IMR-90 (cell line): Measurements from ENCODE around the gene HS6ST2. TPM values are rescaled to one million over a fixed set of nuclear protein-coding genes. Genes with fewer than 3 reads are reported as not detected.

ENCODE experiments used
- ATAC-seq: fragments of 200-7000 bp; cut with Tn5 transposase; 2 replicates; pipeline ENCODE4 v1.9.1; 2020; ENCODE audit warnings: low read depth, mild to moderate bottlenecking, moderate library complexity
- BruUV-seq: library from RNA; stranded (reverse); fragments of 400-500 nt; replicated peaks from 2 replicates; lab custom pipeline; 2021; lab: Mats Ljungman, UMichigan
- CTCF ChIA-PET: fragments of 300-600 bp; formaldehyde crosslinking; extraction: SDS; loops from one replicate; lab custom pipeline; 2021; ENCODE audit warnings: antibody characterized with exemption; lab: Yijun Ruan, JAX
- POLR2A ChIA-PET: fragments of 300-600 bp; sonication (Branson Sonifier 250); formaldehyde crosslinking; loops from one replicate; lab custom pipeline; 2022; ENCODE audit warnings: antibody characterized with exemption; ENCODE audit not compliant: unreplicated experiment; lab: Charles Lee
- DNase-seq: peaks from one replicate; pipeline ENCODE4 v3.0.0; 2013
- H2AFZ ChIP-seq: replicated peaks from 2 replicates; pipeline ENCODE3; 2013; ENCODE audit warnings: low read length, mild to moderate bottlenecking; ENCODE audit not compliant: poor library complexity
- H2AK5ac ChIP-seq: 2 replicates; pipeline ENCODE4 v1.6.1; 2013; ENCODE audit warnings: low read depth, low read length, inconsistent platforms
- H2AK9ac ChIP-seq: replicated peaks from 2 replicates; pipeline ENCODE3; 2013; ENCODE audit warnings: mild to moderate bottlenecking, low read depth, low read length, moderate library complexity; ENCODE audit not compliant: poor library complexity
- H2BK120ac ChIP-seq: 2 replicates; pipeline ENCODE4 v1.6.1; 2013; ENCODE audit warnings: low read depth, low read length, inconsistent platforms
- H2BK15ac ChIP-seq: 3 replicates; pipeline ENCODE4 v1.6.1; 2013; ENCODE audit warnings: low read depth, low read length, inconsistent platforms
- H2BK20ac ChIP-seq: 2 replicates; pipeline ENCODE4 v1.6.1; 2013; ENCODE audit warnings: low read depth, mild to moderate bottlenecking, inconsistent platforms, low read length, moderate library complexity
- H2BK5ac ChIP-seq: 2 replicates; pipeline ENCODE4 v1.6.1; 2013; ENCODE audit warnings: mild to moderate bottlenecking, low read depth, low read length, inconsistent platforms; ENCODE audit not compliant: poor library complexity, severe bottlenecking
- H3K14ac ChIP-seq: replicated peaks from 2 replicates; pipeline ENCODE4 v1.6.1; 2013; ENCODE audit warnings: low read depth, low read length, inconsistent platforms
- H3K18ac ChIP-seq: 2 replicates; pipeline ENCODE4 v1.6.1; 2013; ENCODE audit warnings: low read depth, low read length, control low read depth
- H3K23ac ChIP-seq: 2 replicates; pipeline ENCODE4 v1.6.1; 2013; ENCODE audit warnings: low read depth, low read length, inconsistent platforms
- H3K27ac ChIP-seq: 2 replicates; pipeline ENCODE4 v1.5.1; 2013; ENCODE audit warnings: mild to moderate bottlenecking, control low read depth, low read length; ENCODE audit not compliant: insufficient read depth
- H3K27me3 ChIP-seq: 2 replicates; pipeline ENCODE4 v1.6.1; 2013; ENCODE audit warnings: low read length; ENCODE audit not compliant: control insufficient read depth, insufficient read depth
- H3K36me3 ChIP-seq: 2 replicates; pipeline ENCODE4 v1.6.1; 2013; ENCODE audit warnings: low read length, mixed read lengths; ENCODE audit not compliant: control insufficient read depth, insufficient read depth
- H3K4ac ChIP-seq: 2 replicates; pipeline ENCODE4 v1.6.1; 2013; ENCODE audit warnings: low read depth, low read length, inconsistent platforms
- H3K4me1 ChIP-seq: 2 replicates; pipeline ENCODE4 v1.6.1; 2013; ENCODE audit warnings: low read length, mixed read lengths; ENCODE audit not compliant: control insufficient read depth, insufficient read depth
- H3K4me2 ChIP-seq: 2 replicates; pipeline ENCODE4 v1.6.1; 2013; ENCODE audit warnings: low read depth, mild to moderate bottlenecking, control low read depth, low read length, moderate library complexity
- H3K4me3 ChIP-seq: 2 replicates; pipeline ENCODE4 v1.5.1; 2013; ENCODE audit warnings: low read depth, mild to moderate bottlenecking, control low read depth, low read length, moderate library complexity; ENCODE audit not compliant: insufficient read depth
- H3K56ac ChIP-seq: 2 replicates; pipeline ENCODE4 v1.6.1; 2013; ENCODE audit warnings: low read length, inconsistent platforms; ENCODE audit not compliant: insufficient read depth; ENCODE audit errors: extremely low read depth
- H3K79me1 ChIP-seq, 2 experiments: 2 replicates each; pipeline ENCODE4 v1.6.1; 2013; ENCODE audit warnings: low read length in 2 of 2, inconsistent platforms in 1 of 2, low read depth in 1 of 2
- H3K9ac ChIP-seq: 2 replicates; pipeline ENCODE4 v1.6.1; 2013; ENCODE audit warnings: low read depth, low read length, control low read depth
- H3K9me1 ChIP-seq: 2 replicates; pipeline ENCODE4 v1.6.1; 2013; ENCODE audit warnings: low read length, inconsistent platforms; ENCODE audit not compliant: insufficient read depth
- H3K9me3 ChIP-seq: 2 replicates; pipeline ENCODE4 v1.6.1; 2013; ENCODE audit warnings: low read length; ENCODE audit not compliant: control insufficient read depth, insufficient read depth
- H4K20me1 ChIP-seq: 2 replicates; pipeline ENCODE4 v1.6.1; 2013; ENCODE audit warnings: low read length, inconsistent platforms; ENCODE audit not compliant: insufficient read depth
- H4K5ac ChIP-seq: 2 replicates; pipeline ENCODE4 v1.6.1; 2013; ENCODE audit warnings: mild to moderate bottlenecking, low read depth, low read length, control low read depth
- H4K8ac ChIP-seq, 2 experiments: 2 replicates each; pipeline ENCODE4 v1.6.1; 2013; ENCODE audit warnings: low read depth in 2 of 2, low read length in 2 of 2, control low read depth in 1 of 2, inconsistent platforms in 1 of 2
- H4K91ac ChIP-seq: 2 replicates; pipeline ENCODE4 v1.6.1; 2013; ENCODE audit warnings: low read depth, low read length, inconsistent platforms; ENCODE audit not compliant: insufficient read depth
- ELK1 ChIP-seq: fragments of 150-350 bp; IDR thresholded peaks from 2 replicates; pipeline ENCODE4 v1.6.1; 2016; ENCODE audit warnings: low read depth, mild to moderate bottlenecking, low read length, moderate library complexity, borderline replicate concordance
- FOS ChIP-seq: fragments of 150-350 bp; IDR thresholded peaks from 2 replicates; pipeline ENCODE4 v1.6.1; 2016; ENCODE audit warnings: low read depth, low read length
- MXI1 ChIP-seq: IDR thresholded peaks from 2 replicates; pipeline ENCODE4 v1.6.1; 2012; ENCODE audit warnings: low read depth, mild to moderate bottlenecking, low read length, moderate library complexity, borderline replicate concordance
- RAD21 ChIP-seq: IDR thresholded peaks from 2 replicates; pipeline ENCODE4 v1.6.1; 2012; ENCODE audit warnings: low read length, improper control_type of control experiment
- WGBS, 2 experiments: methylation state at CpG; one replicate each; pipeline versions ENCODE4 v1.1.5 to v1.1.7; 2013; ENCODE audit warnings: missing lambda C conversion rate in 2 of 2; ENCODE audit not compliant: insufficient read length in 1 of 2; ENCODE audit errors: extremely low coverage in 2 of 2; 5-methylcytosine and 5-hydroxymethylcytosine counted together
- dilution Hi-C: fragments of 300-500 bp; cut with HindIII; formaldehyde crosslinking; loops from one replicate; pipeline ENCODE4 v1.14.3; 2018; ENCODE audit warnings: low sequenced_read_pairs; ENCODE audit not compliant: unreplicated experiment
- in situ Hi-C: fragments of 300-500 bp; cut with MboI; formaldehyde crosslinking; loops from 3 replicates; pipeline ENCODE4 v1.14.3; 2019; ENCODE audit warnings: low sequenced_read_pairs, inconsistent platforms, mixed read lengths
- intact Hi-C: fragments of 100-400 bp; cut with micrococcal nuclease; formaldehyde crosslinking; loops from 2 replicates; pipeline ENCODE4 v1.10.0; 2022
- polyA plus RNA-seq, 3 experiments: library from polyadenylated mRNA; depleted of rRNA; stranded (reverse); fragments of >200 nt; gene quantifications; 2 replicates each; pipeline ENCODE4 v1.2.3, GENCODE V29; 2012; ENCODE audit warnings: low replicate concordance in 1 of 3
- total RNA-seq: library from RNA; depleted of rRNA; stranded (reverse); fragments of >200 nt; gene quantifications from 2 replicates; pipeline ENCODE4 v1.2.3, GENCODE V29; 2012

HS6ST2 gene
- total and polyA plus RNA-seq, 2 of the 4 experiments (the other 2 are of a cell fraction), result not detected

- H3K27ac ChIP-seq, result no peak overlapping the region
- BruUV-seq, result no TSS peak
- no peak overlapping the region for H3K18ac ChIP-seq
- H2AFZ ChIP-seq, result no peak overlapping the region
- no peak overlapping the region for H2AK9ac ChIP-seq
- no peak overlapping the region for H2BK120ac ChIP-seq
- no peak overlapping the region for H2BK5ac ChIP-seq
- ATAC-seq, result no peak
- no peak overlapping the region for H3K14ac ChIP-seq
- H3K9ac ChIP-seq, result no peak overlapping the region
- H3K36me3 ChIP-seq, result no peaks in the 10 kb centered on the region
- no peak overlapping the region for H3K4ac ChIP-seq
- no peak overlapping the region for H3K4me2 ChIP-seq
- peaks cover 1% of the 10 kb centered on the region; the same call in 1 of the 2 replicates for H3K4me1 ChIP-seq
- intact Hi-C loops (loop anchor here (10.0 kb wide), 1 partner anchor 889 kb away; no protein-coding TSS in a partner anchor), dilution Hi-C loops (no loop called here), in situ Hi-C loops (no loop called here)
- no peaks in the 10 kb centered on the region for H4K20me1 ChIP-seq
- no peak overlapping the region for H3K4me3 ChIP-seq
- H3K9me1 ChIP-seq, result no peaks in the 10 kb centered on the region
- H3K9me3 ChIP-seq, result no peaks in the 10 kb centered on the region
- H2BK20ac ChIP-seq, result no peak overlapping the region
- no peak overlapping the region for H4K5ac ChIP-seq
- H3K79me1 ChIP-seq, result no peaks in the 10 kb centered on the region
- no peak overlapping the region for H3K23ac ChIP-seq
- CTCF ChIA-PET, result no interaction called here
- H3K27me3 ChIP-seq, result peaks cover 17% of the 10 kb centered on the region
- no peak overlapping the region for H3K56ac ChIP-seq
- H2AK5ac ChIP-seq, result no peak overlapping the region
- H4K8ac ChIP-seq, result no peak overlapping the region
- no peak for TF ChIP-seq MXI1
- no peak for TF ChIP-seq RAD21
- no peak for TF ChIP-seq FOS
- TF ChIP-seq ELK1, result no peak
- DNase-seq, result no peak
- WGBS, 2 experiments, result no CpG with 5 or more reads among the region's 3 CpGs
- H2BK15ac ChIP-seq, result no peak overlapping the region
- H4K91ac ChIP-seq, result no peak overlapping the region
- POLR2A ChIA-PET, result no interaction called here
Measured at GRCh38 chrX:132623942-132624341, 334.5 kb downstream of the HS6ST2 start.
